OCI-LY7 (cell line): ENCODE data around the gene SCN4A. TPM values are rescaled to one million over a fixed set of nuclear protein-coding genes. Genes with fewer than 3 reads are reported as not detected.

Source experiments
- BruUV-seq: library from RNA; stranded (reverse); fragments of 400-500 nt; replicated peaks from 2 replicates; lab custom pipeline; 2021; lab: Mats Ljungman, UMichigan
- CTCF ChIA-PET: fragments of 300-600 bp; sonication (Branson Sonifier 250); formaldehyde crosslinking; loops from one replicate; lab custom pipeline; 2022; ENCODE audit warnings: antibody characterized with exemption; ENCODE audit not compliant: unreplicated experiment; lab: Charles Lee
- POLR2A ChIA-PET: fragments of 300-600 bp; sonication (Branson Sonifier 250); formaldehyde crosslinking; loops from one replicate; lab custom pipeline; 2022; ENCODE audit warnings: antibody characterized with exemption; lab: Charles Lee
- DNase-seq: peaks from one replicate; pipeline ENCODE4 v3.0.0-alpha.2; 2015; ENCODE audit warnings: low spot score
- H2AFZ ChIP-seq: fragments of 200-600 bp; sonication (generic), shearing (Covaris generic); 2 replicates; pipeline ENCODE4 v1.6.1; 2014; ENCODE audit warnings: mild to moderate bottlenecking, antibody characterized with exemption, low read length, moderate library complexity
- H3K27ac ChIP-seq: fragments of 200-600 bp; sonication (generic); 2 replicates; pipeline ENCODE4 v1.5.1; 2014; ENCODE audit warnings: mixed run types, low read depth, mild to moderate bottlenecking, moderate library complexity, low read length, inconsistent platforms; ENCODE audit not compliant: poor library complexity, severe bottlenecking
- H3K36me3 ChIP-seq: fragments of 200-600 bp; sonication (generic); 2 replicates; pipeline ENCODE4 v1.6.1; 2014; ENCODE audit warnings: mild to moderate bottlenecking, antibody characterized with exemption, low read length, moderate library complexity, mixed read lengths; ENCODE audit not compliant: insufficient read depth
- H3K4me1 ChIP-seq: fragments of 200-600 bp; sonication (generic); 2 replicates; pipeline ENCODE4 v1.5.1; 2014; ENCODE audit warnings: mild to moderate bottlenecking, low read length; ENCODE audit not compliant: insufficient read depth, poor library complexity, severe bottlenecking
- H3K4me2 ChIP-seq: fragments of 200-600 bp; sonication (generic); 2 replicates; pipeline ENCODE4 v1.6.1; 2014; ENCODE audit warnings: mild to moderate bottlenecking, low read length
- H3K4me3 ChIP-seq: fragments of 200-600 bp; sonication (generic); 2 replicates; pipeline ENCODE4 v1.5.1; 2014; ENCODE audit warnings: mild to moderate bottlenecking, low read depth, low read length; ENCODE audit not compliant: poor library complexity, severe bottlenecking
- H3K79me2 ChIP-seq: fragments of 200-600 bp; sonication (generic); 2 replicates; pipeline ENCODE4 v1.6.1; 2016; ENCODE audit warnings: low read depth, mild to moderate bottlenecking, low read length, moderate library complexity, mixed read lengths; ENCODE audit not compliant: insufficient read depth
- H3K9me2 ChIP-seq: fragments of 200-600 bp; sonication (generic); 2 replicates; pipeline ENCODE4 v1.6.1; 2016; ENCODE audit warnings: mild to moderate bottlenecking, low read length, mixed read lengths; ENCODE audit not compliant: insufficient read depth
- H3K9me3 ChIP-seq: fragments of 200-600 bp; sonication (generic); 2 replicates; pipeline ENCODE4 v1.6.1; 2014; ENCODE audit warnings: mild to moderate bottlenecking, mixed run types, low read length, mixed read lengths
- H4K20me1 ChIP-seq: fragments of 200-600 bp; sonication (generic); 2 replicates; pipeline ENCODE4 v1.6.1; 2014; ENCODE audit warnings: mild to moderate bottlenecking, antibody characterized with exemption, low read length, moderate library complexity, mixed read lengths; ENCODE audit not compliant: insufficient read depth
- CTCF ChIP-seq: fragments of 200-600 bp; sonication (generic); conservative IDR thresholded peaks from 2 replicates; pipeline ENCODE4 v1.5.1; 2014; ENCODE audit warnings: mild to moderate bottlenecking, antibody characterized with exemption, low read length, moderate library complexity, mixed read lengths
- EZH2phosphoT487 ChIP-seq: fragments of 200-600 bp; sonication (generic); IDR thresholded peaks from 2 replicates; pipeline ENCODE4 v1.6.1; 2018; ENCODE audit warnings: low read depth, borderline replicate concordance, mild to moderate bottlenecking, mixed run types, antibody characterized with exemption, low read length, moderate library complexity, mixed read lengths
- intact Hi-C: fragments of 100-400 bp; cut with micrococcal nuclease; formaldehyde crosslinking; loops from one replicate; pipeline ENCODE4 v1.10.0; 2022; ENCODE audit not compliant: unreplicated experiment
- total RNA-seq, 2 experiments: library from RNA; depleted of rRNA in 1 of 2; stranded (reverse); fragments of >200 nt in 1 of 2; shearing (Covaris generic) in 1 of 2; gene quantifications; 2 replicates each; pipeline ENCODE4 v1.2.3, GENCODE V29; 2014 to 2022

The SCN4A gene
- total RNA-seq, 2 experiments from 2014 or later = 6.4 to 9.0 TPM

GRCh38 chr17:63998050-63998720 is 25.5 kb upstream of the SCN4A start, which contains the start of gene PRR29:
Gene PRR29, plus strand, starts transcription at chr17:63998351. Its CDS starts 14 bp downstream, at chr17:63998365.
- H3K9me3 ChIP-seq = no peaks in the 10 kb centered on the region
- peak within 1 kb of the TSS; percentile 69 for H3K4me3 ChIP-seq
- H3K79me2 ChIP-seq = no peaks in the 10 kb centered on the region
- peaks cover 19% of the 10 kb centered on the region; the same call in 1 of the 2 replicates for H3K36me3 ChIP-seq
- no peak for TF ChIP-seq CTCF
- TF ChIP-seq EZH2phosphoT487 = no peak
- BruUV-seq = no TSS peak
- DNase-seq = peak; percentile 82
- H2AFZ ChIP-seq = peak within 1 kb of the TSS; percentile 12; the same call in 1 of the 2 replicates
- POLR2A ChIA-PET = no interaction called here
- peaks cover 18% of the 10 kb centered on the region for H3K4me1 ChIP-seq
- intact Hi-C loops = no loop called here
- H3K4me2 ChIP-seq = peak within 1 kb of the TSS; percentile 87
- H3K9me2 ChIP-seq = no peaks in the 10 kb centered on the region
- no peak within 1 kb of the TSS for H3K27ac ChIP-seq
- no peaks in the 10 kb centered on the region for H4K20me1 ChIP-seq
- CTCF ChIA-PET = no interaction called here

- no TSS peak for BruUV-seq
- H3K79me2 ChIP-seq = no peaks in the 10 kb centered on the region
- peak overlapping the region; percentile 87 for H3K4me2 ChIP-seq
- H2AFZ ChIP-seq = peak overlapping the region; percentile 12; the same call in 1 of the 2 replicates
- no peaks in the 10 kb centered on the region for H3K9me3 ChIP-seq
- H3K4me3 ChIP-seq = peak overlapping the region; percentile 69
- no peaks in the 10 kb centered on the region for H4K20me1 ChIP-seq
- no peaks in the 10 kb centered on the region for H3K9me2 ChIP-seq
- no peak for DNase-seq
- POLR2A ChIA-PET = interaction anchor here (0.6 kb wide), 1 partner anchor 1576 kb away, joined by 3 read pairs; no protein-coding TSS in a partner anchor
- peaks cover 12% of the 10 kb centered on the region; the same call in 1 of the 2 replicates for H3K36me3 ChIP-seq
- H3K27ac ChIP-seq = no peak overlapping the region
- CTCF ChIA-PET = no interaction called here
- intact Hi-C loops = no loop called here
- TF ChIP-seq CTCF (no peak), EZH2phosphoT487 (no peak)
- peaks cover 18% of the 10 kb centered on the region for H3K4me1 ChIP-seq
Measured at GRCh38 chr17:63997341-63998048, 24.8 kb upstream of the SCN4A start.
